HepG2 (cell line): ENCODE data around the gene ATE1. TPM values are rescaled to one million over a fixed set of nuclear protein-coding genes. Genes with fewer than 3 reads are reported as not detected.

Experiments used
- CBX1 ChIP-seq: IDR thresholded peaks from one replicate; pipeline ENCODE4 v1.6.1; 2016; ENCODE audit warnings: antibody characterized with exemption, low read depth
- FIP1L1 ChIP-seq: fragments of 200-400 bp; formaldehyde crosslinking; IDR thresholded peaks from 2 replicates; pipeline ENCODE4 v1.6.1; 2018; ENCODE audit warnings: low read depth, mild to moderate bottlenecking, low read length, moderate library complexity, borderline replicate concordance; ENCODE audit not compliant: insufficient read depth
- POLR2G ChIP-seq: fragments of 200-400 bp; formaldehyde crosslinking; IDR thresholded peaks from 2 replicates; pipeline ENCODE4 v1.6.1; 2018; ENCODE audit warnings: mild to moderate bottlenecking, low read depth, low read length, moderate library complexity
- SIN3B ChIP-seq: fragments of 150-350 bp; IDR thresholded peaks from 2 replicates; pipeline ENCODE4 v1.6.1; 2014; ENCODE audit warnings: low read length
- ZFP37 ChIP-seq: sonication (generic); formaldehyde crosslinking; IDR thresholded peaks from 2 replicates; pipeline ENCODE4 v1.4.0; 2020; ENCODE audit warnings: missing genetic modification reagents, borderline replicate concordance
- ZNF343 ChIP-seq: sonication (generic); formaldehyde crosslinking; IDR thresholded peaks from 2 replicates; pipeline ENCODE4 v1.4.0; 2020; ENCODE audit warnings: mild to moderate bottlenecking, missing genetic modification reagents
- ZNF709 ChIP-seq: sonication (generic); formaldehyde crosslinking; IDR thresholded peaks from 2 replicates; pipeline ENCODE4 v1.5.0; 2020; ENCODE audit warnings: mild to moderate bottlenecking, missing genetic modification reagents
- ZNF792 ChIP-seq: IDR thresholded peaks from 2 replicates; pipeline ENCODE4 v1.6.1; 2016
- polyA plus RNA-seq, 8 experiments: library from polyadenylated mRNA; depleted of rRNA in 3 of 8; stranded (reverse) in 7 of 8; unstranded in 1 of 8; fragments of >200 nt; fragmentation: Illumina TruSeq in 4 of 8; extraction: Trizol in 4 of 8; gene quantifications; 2 replicates each; pipeline versions ENCODE4 v1.2.1 to v1.2.3, GENCODE V29; 2011 to 2016; ENCODE audit warnings: low read depth in 4 of 8, missing spikeins in 1 of 8, mixed read lengths in 1 of 8; ENCODE audit not compliant: insufficient read depth in 1 of 8
- total RNA-seq, 5 experiments: library from RNA; depleted of rRNA; stranded (reverse); fragments of >200 nt; fragmentation: Illumina TruSeq; extraction: Trizol; gene quantifications; 2 replicates each; pipeline ENCODE4 v1.2.3, GENCODE V29; 2016; ENCODE audit warnings: low read depth in 1 of 5
- TF ChIP-seq, protein P1 (sequence below): sonication (generic); formaldehyde crosslinking; IDR thresholded peaks from 2 replicates; pipeline ENCODE4 v1.4.0; 2020; ENCODE audit warnings: missing genetic modification reagents
- TF ChIP-seq, protein P2 (sequence below): sonication (generic); formaldehyde crosslinking; IDR thresholded peaks from 2 replicates; pipeline ENCODE4 v1.5.1; 2020; ENCODE audit warnings: missing genetic modification reagents, mild to moderate bottlenecking, borderline replicate concordance
- TF ChIP-seq, protein P3 (sequence below), 2 experiments: fragments of 450-650 bp in 1 of 2; sonication (generic) in 1 of 2; formaldehyde crosslinking in 1 of 2; IDR thresholded peaks; 2 replicates each; pipeline versions ENCODE4 v1.6.1 to v1.8.0; 2016 to 2022; ENCODE audit warnings: antibody characterized with exemption in 1 of 2, mild to moderate bottlenecking in 1 of 2, missing genetic modification reagents in 1 of 2

The ATE1 gene
- total and polyA plus RNA-seq, 2 of the 13 experiments (the other 11 are each of a cell fraction or from before 2014, with no cell fraction given) = 17.5 to 42.2 TPM

DNA sequence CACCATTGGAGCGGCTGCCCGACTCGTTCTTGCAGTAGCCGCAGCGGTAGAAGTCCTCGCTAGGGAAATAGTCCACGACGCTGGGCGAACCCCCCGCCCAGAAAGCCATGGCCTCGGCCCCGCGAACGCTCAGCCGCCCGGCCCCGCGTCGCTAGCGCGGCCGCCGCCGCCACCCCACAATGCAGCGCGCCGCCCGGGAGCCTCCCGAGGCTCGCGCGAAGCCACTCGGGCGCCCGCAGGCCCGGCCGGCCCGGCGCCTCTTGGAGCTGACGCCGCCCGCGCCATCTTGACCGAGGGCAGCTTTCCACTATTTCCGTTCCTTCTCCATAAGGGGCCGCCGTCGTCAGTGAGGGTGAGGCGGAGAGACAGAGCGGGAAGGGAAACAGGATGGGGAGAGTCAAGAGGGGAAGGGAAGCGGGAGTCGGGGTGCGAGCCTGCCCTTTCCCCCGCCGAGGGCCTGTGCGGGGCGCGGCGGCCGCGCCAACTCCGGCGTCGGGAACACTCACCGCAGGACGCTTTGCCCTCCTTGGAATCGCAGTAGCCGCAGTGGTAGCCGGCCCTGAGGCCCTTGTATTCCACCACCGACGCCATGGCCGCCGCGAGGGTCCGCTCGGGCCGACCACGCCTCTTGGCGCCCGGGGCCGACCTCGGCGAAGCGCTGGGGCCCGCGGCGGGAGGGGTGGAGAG lies at the start of gene ATE1 (continued):
- TF ChIP-seq, protein P1, sequence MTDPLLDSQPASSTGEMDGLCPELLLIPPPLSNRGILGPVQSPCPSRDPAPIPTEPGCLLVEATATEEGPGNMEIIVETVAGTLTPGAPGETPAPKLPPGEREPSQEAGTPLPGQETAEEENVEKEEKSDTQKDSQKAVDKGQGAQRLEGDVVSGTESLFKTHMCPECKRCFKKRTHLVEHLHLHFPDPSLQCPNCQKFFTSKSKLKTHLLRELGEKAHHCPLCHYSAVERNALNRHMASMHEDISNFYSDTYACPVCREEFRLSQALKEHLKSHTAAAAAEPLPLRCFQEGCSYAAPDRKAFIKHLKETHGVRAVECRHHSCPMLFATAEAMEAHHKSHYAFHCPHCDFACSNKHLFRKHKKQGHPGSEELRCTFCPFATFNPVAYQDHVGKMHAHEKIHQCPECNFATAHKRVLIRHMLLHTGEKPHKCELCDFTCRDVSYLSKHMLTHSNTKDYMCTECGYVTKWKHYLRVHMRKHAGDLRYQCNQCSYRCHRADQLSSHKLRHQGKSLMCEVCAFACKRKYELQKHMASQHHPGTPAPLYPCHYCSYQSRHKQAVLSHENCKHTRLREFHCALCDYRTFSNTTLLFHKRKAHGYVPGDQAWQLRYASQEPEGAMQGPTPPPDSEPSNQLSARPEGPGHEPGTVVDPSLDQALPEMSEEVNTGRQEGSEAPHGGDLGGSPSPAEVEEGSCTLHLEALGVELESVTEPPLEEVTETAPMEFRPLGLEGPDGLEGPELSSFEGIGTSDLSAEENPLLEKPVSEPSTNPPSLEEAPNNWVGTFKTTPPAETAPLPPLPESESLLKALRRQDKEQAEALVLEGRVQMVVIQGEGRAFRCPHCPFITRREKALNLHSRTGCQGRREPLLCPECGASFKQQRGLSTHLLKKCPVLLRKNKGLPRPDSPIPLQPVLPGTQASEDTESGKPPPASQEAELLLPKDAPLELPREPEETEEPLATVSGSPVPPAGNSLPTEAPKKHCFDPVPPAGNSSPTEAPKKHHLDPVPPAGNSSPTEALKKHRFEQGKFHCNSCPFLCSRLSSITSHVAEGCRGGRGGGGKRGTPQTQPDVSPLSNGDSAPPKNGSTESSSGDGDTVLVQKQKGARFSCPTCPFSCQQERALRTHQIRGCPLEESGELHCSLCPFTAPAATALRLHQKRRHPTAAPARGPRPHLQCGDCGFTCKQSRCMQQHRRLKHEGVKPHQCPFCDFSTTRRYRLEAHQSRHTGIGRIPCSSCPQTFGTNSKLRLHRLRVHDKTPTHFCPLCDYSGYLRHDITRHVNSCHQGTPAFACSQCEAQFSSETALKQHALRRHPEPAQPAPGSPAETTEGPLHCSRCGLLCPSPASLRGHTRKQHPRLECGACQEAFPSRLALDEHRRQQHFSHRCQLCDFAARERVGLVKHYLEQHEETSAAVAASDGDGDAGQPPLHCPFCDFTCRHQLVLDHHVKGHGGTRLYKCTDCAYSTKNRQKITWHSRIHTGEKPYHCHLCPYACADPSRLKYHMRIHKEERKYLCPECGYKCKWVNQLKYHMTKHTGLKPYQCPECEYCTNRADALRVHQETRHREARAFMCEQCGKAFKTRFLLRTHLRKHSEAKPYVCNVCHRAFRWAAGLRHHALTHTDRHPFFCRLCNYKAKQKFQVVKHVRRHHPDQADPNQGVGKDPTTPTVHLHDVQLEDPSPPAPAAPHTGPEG (CRISPR knock-in tag) = peak; percentile 84
- TF ChIP-seq FIP1L1 = no peak
- no peak for TF ChIP-seq ZFP37 (CRISPR knock-in tag)
- no peak for TF ChIP-seq ZNF709 (CRISPR knock-in tag)
- TF ChIP-seq, protein P2, sequence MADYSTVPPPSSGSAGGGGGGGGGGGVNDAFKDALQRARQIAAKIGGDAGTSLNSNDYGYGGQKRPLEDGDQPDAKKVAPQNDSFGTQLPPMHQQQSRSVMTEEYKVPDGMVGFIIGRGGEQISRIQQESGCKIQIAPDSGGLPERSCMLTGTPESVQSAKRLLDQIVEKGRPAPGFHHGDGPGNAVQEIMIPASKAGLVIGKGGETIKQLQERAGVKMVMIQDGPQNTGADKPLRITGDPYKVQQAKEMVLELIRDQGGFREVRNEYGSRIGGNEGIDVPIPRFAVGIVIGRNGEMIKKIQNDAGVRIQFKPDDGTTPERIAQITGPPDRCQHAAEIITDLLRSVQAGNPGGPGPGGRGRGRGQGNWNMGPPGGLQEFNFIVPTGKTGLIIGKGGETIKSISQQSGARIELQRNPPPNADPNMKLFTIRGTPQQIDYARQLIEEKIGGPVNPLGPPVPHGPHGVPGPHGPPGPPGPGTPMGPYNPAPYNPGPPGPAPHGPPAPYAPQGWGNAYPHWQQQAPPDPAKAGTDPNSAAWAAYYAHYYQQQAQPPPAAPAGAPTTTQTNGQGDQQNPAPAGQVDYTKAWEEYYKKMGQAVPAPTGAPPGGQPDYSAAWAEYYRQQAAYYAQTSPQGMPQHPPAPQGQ (CRISPR knock-in tag) = no peak
- 0 out of 2 replicates have a peak, but pooled peaks have one; percentile 30 for TF ChIP-seq ZNF792 (CRISPR knock-in tag)
- TF ChIP-seq ZNF343 = no peak
- TF ChIP-seq CBX1 = no peak
- TF ChIP-seq SIN3B = no peak
- TF ChIP-seq, protein P3, sequence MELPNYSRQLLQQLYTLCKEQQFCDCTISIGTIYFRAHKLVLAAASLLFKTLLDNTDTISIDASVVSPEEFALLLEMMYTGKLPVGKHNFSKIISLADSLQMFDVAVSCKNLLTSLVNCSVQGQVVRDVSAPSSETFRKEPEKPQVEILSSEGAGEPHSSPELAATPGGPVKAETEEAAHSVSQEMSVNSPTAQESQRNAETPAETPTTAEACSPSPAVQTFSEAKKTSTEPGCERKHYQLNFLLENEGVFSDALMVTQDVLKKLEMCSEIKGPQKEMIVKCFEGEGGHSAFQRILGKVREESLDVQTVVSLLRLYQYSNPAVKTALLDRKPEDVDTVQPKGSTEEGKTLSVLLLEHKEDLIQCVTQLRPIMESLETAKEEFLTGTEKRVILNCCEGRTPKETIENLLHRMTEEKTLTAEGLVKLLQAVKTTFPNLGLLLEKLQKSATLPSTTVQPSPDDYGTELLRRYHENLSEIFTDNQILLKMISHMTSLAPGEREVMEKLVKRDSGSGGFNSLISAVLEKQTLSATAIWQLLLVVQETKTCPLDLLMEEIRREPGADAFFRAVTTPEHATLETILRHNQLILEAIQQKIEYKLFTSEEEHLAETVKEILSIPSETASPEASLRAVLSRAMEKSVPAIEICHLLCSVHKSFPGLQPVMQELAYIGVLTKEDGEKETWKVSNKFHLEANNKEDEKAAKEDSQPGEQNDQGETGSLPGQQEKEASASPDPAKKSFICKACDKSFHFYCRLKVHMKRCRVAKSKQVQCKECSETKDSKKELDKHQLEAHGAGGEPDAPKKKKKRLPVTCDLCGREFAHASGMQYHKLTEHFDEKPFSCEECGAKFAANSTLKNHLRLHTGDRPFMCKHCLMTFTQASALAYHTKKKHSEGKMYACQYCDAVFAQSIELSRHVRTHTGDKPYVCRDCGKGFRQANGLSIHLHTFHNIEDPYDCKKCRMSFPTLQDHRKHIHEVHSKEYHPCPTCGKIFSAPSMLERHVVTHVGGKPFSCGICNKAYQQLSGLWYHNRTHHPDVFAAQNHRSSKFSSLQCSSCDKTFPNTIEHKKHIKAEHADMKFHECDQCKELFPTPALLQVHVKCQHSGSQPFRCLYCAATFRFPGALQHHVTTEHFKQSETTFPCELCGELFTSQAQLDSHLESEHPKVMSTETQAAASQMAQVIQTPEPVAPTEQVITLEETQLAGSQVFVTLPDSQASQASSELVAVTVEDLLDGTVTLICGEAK (IDR thresholded peaks at IDR 0.05) = no peak
- TF ChIP-seq, protein P3 (CRISPR knock-in tag; IDR thresholded peaks at IDR 0.05) = no peak; the same call in 1 of the 2 replicates
- peak; percentile 86 for TF ChIP-seq POLR2G
